HCT116 (cell line): ENCODE results near the gene POLG. TPM values are rescaled to one million over a fixed set of nuclear protein-coding genes. Genes with fewer than 3 reads are reported as not detected.

Source experiments
- ATAC-seq: fragments of 200-7000 bp; cut with Tn5 transposase; 2 replicates; pipeline ENCODE4 v1.9.1; 2020; ENCODE audit warnings: mild to moderate bottlenecking, moderate library complexity
- BruUV-seq: library from RNA; stranded (reverse); fragments of 400-500 nt; replicated peaks from 2 replicates; lab custom pipeline; 2021; lab: Mats Ljungman, UMichigan
- CTCF ChIA-PET: fragments of 300-600 bp; sonication (Branson Sonifier 250); formaldehyde crosslinking; loops from one replicate; lab custom pipeline; 2021; ENCODE audit warnings: antibody characterized with exemption; lab: Charles Lee
- POLR2A ChIA-PET: fragments of 300-600, 350-600 bp; sonication (Branson Sonifier 250); formaldehyde crosslinking; loops from one replicate; lab custom pipeline; 2021; ENCODE audit warnings: antibody characterized with exemption; lab: Charles Lee
- RAD21 ChIA-PET, 2 experiments: fragments of 300-600 bp; sonication (Branson Sonifier 250); formaldehyde crosslinking; loops; one replicate each; lab custom pipeline; 2023; ENCODE audit warnings: low total read pairs in 2 of 2; ENCODE audit not compliant: uncharacterized antibody in 2 of 2, unreplicated experiment in 2 of 2, low non-redundant PET in 1 of 2; lab: Charles Lee
- DNase-seq: peaks from one replicate; pipeline ENCODE4 v3.0.0-alpha.2; 2010; ENCODE audit warnings: low read depth, low spot score
- H2AFZ ChIP-seq: fragments of 200-600 bp; shearing (Covaris generic), sonication (generic); 2 replicates; pipeline ENCODE4 v1.6.1; 2017; ENCODE audit warnings: low read depth, mixed run types, mixed read lengths, antibody characterized with exemption, low read length; ENCODE audit not compliant: poor library complexity, severe bottlenecking
- H3K27ac ChIP-seq: 2 replicates; pipeline ENCODE4 v1.5.1; 2012; ENCODE audit warnings: low read depth, low read length
- H3K27me3 ChIP-seq: fragments of 200-600 bp; sonication (generic); 2 replicates; pipeline ENCODE4 v1.6.1; 2016; ENCODE audit warnings: mixed run types, low read length, mixed read lengths; ENCODE audit not compliant: insufficient read depth
- H3K36me3 ChIP-seq, 2 experiments: fragments of 200-500 bp in 1 of 2; fragments of 200-600 bp in 1 of 2; sonication (Bioruptor generic) in 1 of 2; sonication (generic) in 1 of 2; 2 replicates each; pipeline versions ENCODE4 v1.5.1 to v1.6.1; 2014 to 2016; ENCODE audit warnings: low read length in 2 of 2, inconsistent platforms in 1 of 2, mixed read lengths in 1 of 2, mixed run types in 1 of 2; ENCODE audit not compliant: insufficient read depth in 2 of 2, control insufficient read depth in 1 of 2
- H3K4me1 ChIP-seq, 2 experiments: fragments of 200-600 bp in 1 of 2; sonication (generic) in 1 of 2; 2 replicates each; pipeline versions ENCODE4 v1.5.1 to v1.6.1; 2012 to 2017; ENCODE audit warnings: low read length in 2 of 2, inconsistent platforms in 1 of 2, mild to moderate bottlenecking in 1 of 2, mixed read lengths in 1 of 2, mixed run types in 1 of 2, moderate library complexity in 1 of 2; ENCODE audit not compliant: insufficient read depth in 2 of 2, control insufficient read depth in 1 of 2
- H3K4me2 ChIP-seq: fragments of 200-600 bp; sonication (generic); 2 replicates; pipeline ENCODE4 v1.6.1; 2017; ENCODE audit warnings: mixed run types, low read length, mixed read lengths
- H3K4me3 ChIP-seq, 2 experiments: fragments of 200-600 bp in 1 of 2; sonication (generic) in 1 of 2; replicated peaks in 1 of 2; 2 replicates each; pipeline ENCODE4 v1.5.1; 2011 to 2016; ENCODE audit warnings: low read length in 2 of 2, control low read depth in 1 of 2, low read depth in 1 of 2, mild to moderate bottlenecking in 1 of 2, mixed read lengths in 1 of 2, mixed run types in 1 of 2
- H3K79me2 ChIP-seq: fragments of 200-600 bp; sonication (generic); 2 replicates; pipeline ENCODE4 v1.6.1; 2017; ENCODE audit warnings: mild to moderate bottlenecking, mixed run types, low read length, moderate library complexity, mixed read lengths; ENCODE audit not compliant: insufficient read depth
- H3K9ac ChIP-seq: fragments of 200-600 bp; sonication (generic); 2 replicates; pipeline ENCODE4 v1.6.1; 2016; ENCODE audit warnings: low read length, mixed read lengths
- H3K9me2 ChIP-seq: fragments of 200-600 bp; sonication (generic), shearing (Covaris generic); 2 replicates; pipeline ENCODE4 v1.6.1; 2017; ENCODE audit warnings: mixed run types, mild to moderate bottlenecking, moderate library complexity; ENCODE audit not compliant: insufficient read depth
- H3K9me3 ChIP-seq, 2 experiments: fragments of 200-500 bp in 1 of 2; fragments of 200-600 bp in 1 of 2; sonication (Bioruptor generic) in 1 of 2; sonication (generic) in 1 of 2; 2 replicates each; pipeline ENCODE4 v1.6.1; 2014 to 2017; ENCODE audit warnings: low read length in 2 of 2, mixed read lengths in 2 of 2, inconsistent platforms in 1 of 2, low read depth in 1 of 2, mild to moderate bottlenecking in 1 of 2, mixed run types in 1 of 2, moderate library complexity in 1 of 2; ENCODE audit not compliant: control insufficient read depth in 1 of 2, insufficient read depth in 1 of 2
- H4K20me1 ChIP-seq: fragments of 200-600 bp; sonication (generic), shearing (Covaris generic); 2 replicates; pipeline ENCODE4 v1.6.1; 2017; ENCODE audit warnings: mixed run types, mild to moderate bottlenecking, moderate library complexity; ENCODE audit not compliant: insufficient read depth
- CEBPB ChIP-seq: IDR thresholded peaks from 2 replicates; pipeline ENCODE4 v1.6.1; 2012; ENCODE audit warnings: low read depth
- SP1 ChIP-seq: IDR thresholded peaks from 2 replicates; pipeline ENCODE4 v1.6.1; 2012; ENCODE audit warnings: low read depth
- ZFX ChIP-seq: fragments of 450-650 bp; IDR thresholded peaks from 2 replicates; pipeline ENCODE4 v1.6.1; 2017
- intact Hi-C: fragments of 100-400 bp; cut with micrococcal nuclease; formaldehyde crosslinking; loops from 2 replicates; pipeline ENCODE4 v1.10.0; 2022
- total RNA-seq: library from RNA; stranded (reverse); gene quantifications from one replicate; pipeline ENCODE4 v1.2.1, GENCODE V29; 2021; ENCODE audit not compliant: unreplicated experiment
- TF ChIP-seq, protein P1 (sequence below): IDR thresholded peaks from 2 replicates; pipeline ENCODE4 v1.6.1; 2011; ENCODE audit warnings: mild to moderate bottlenecking, low read length, moderate library complexity; ENCODE audit not compliant: insufficient replicate concordance; ENCODE audit errors: extremely low read depth
- TF ChIP-seq, protein P2 (sequence below): IDR thresholded peaks from 2 replicates; pipeline ENCODE4 v1.6.1; 2012

Gene POLG
- total RNA-seq, 1 experiment from 2014 or later, result 72.7 TPM

DNA sequence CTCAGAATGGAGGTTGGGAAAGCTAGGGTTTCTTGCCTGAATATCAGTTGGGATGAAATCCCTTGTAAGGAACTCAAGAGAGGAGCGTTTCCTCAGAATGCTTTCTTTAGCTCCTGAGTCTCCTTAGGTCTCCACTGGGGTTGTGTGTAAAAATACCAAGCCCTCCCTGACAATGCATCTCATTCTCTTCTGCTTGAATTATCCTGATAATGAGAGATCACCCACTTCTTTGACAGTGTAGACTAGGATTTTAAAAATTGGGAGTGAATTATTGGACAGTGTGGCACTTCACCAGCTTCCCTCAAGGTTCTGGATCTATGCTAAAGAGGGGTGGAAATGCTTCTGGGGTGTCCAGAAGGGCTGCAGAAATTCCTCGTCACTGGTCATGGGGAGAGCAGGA is 41.8 kb upstream of the POLG start:
- ATAC-seq, result no peak
- Histone ChIP-seq H3K4me2 (no peak overlapping the region), H3K36me3 (no peaks in the 10 kb centered on the region), H3K9ac (no peak overlapping the region), H3K27me3 (0 out of 2 replicates have a peak, but pooled peaks cover 3% of the 10 kb centered on the region), H3K9me2 (no peaks in the 10 kb centered on the region), H3K9me3 (no peaks in the 10 kb centered on the region), H3K27ac (no peak overlapping the region), H4K20me1 (no peaks in the 10 kb centered on the region), H3K79me2 (no peaks in the 10 kb centered on the region), H3K4me3 (no peak overlapping the region), H3K4me1 (no peaks in the 10 kb centered on the region), H2AFZ (no peak overlapping the region)
- RAD21 ChIA-PET, result interaction anchor here in 1 of 2 experiments (1.0 kb wide), 1 partner anchor 18 kb away, joined by 3 read pairs; no protein-coding TSS in a partner anchor
- CTCF ChIA-PET, result interaction anchor here (2.7 kb wide), 1 partner anchor 18 kb away, joined by 15 read pairs; no protein-coding TSS in a partner anchor
- POLR2A ChIA-PET, result no interaction called here
- TF ChIP-seq SP1 (no peak), ZFX (no peak), CEBPB (no peak)
- TF ChIP-seq, protein P1, sequence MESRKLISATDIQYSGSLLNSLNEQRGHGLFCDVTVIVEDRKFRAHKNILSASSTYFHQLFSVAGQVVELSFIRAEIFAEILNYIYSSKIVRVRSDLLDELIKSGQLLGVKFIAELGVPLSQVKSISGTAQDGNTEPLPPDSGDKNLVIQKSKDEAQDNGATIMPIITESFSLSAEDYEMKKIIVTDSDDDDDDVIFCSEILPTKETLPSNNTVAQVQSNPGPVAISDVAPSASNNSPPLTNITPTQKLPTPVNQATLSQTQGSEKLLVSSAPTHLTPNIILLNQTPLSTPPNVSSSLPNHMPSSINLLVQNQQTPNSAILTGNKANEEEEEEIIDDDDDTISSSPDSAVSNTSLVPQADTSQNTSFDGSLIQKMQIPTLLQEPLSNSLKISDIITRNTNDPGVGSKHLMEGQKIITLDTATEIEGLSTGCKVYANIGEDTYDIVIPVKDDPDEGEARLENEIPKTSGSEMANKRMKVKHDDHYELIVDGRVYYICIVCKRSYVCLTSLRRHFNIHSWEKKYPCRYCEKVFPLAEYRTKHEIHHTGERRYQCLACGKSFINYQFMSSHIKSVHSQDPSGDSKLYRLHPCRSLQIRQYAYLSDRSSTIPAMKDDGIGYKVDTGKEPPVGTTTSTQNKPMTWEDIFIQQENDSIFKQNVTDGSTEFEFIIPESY, result no peak
- TF ChIP-seq, protein P2, sequence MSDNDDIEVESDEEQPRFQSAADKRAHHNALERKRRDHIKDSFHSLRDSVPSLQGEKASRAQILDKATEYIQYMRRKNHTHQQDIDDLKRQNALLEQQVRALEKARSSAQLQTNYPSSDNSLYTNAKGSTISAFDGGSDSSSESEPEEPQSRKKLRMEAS, result no peak
- intact Hi-C loops, result no loop called here
- DNase-seq, result no peak
- BruUV-seq, result no TSS peak
